Caki2 (cell line): ENCODE data around the gene ATXN7. TPM values are rescaled to one million over a fixed set of nuclear protein-coding genes. Genes with fewer than 3 reads are reported as not detected.
A peak's percentile ranks its signal among the peaks of the same experiment; 100 is the strongest.

ENCODE experiments used
- DNase-seq: peaks from one replicate; pipeline ENCODE4 v3.0.0-alpha.2; 2015; ENCODE audit warnings: low read depth
- in situ Hi-C: cut with HindIII; loops from 2 replicates; pipeline ENCODE4 v1.10.0; 2016; ENCODE audit warnings: low sequenced_read_pairs, low pct_unique_long_range_greater_than_20kb, mixed read lengths
- total RNA-seq: library from RNA; depleted of rRNA; stranded (reverse); fragments of >200 nt; shearing (Covaris generic); gene quantifications from 2 replicates; pipeline ENCODE4 v1.2.3, GENCODE V29; 2014; ENCODE audit warnings: low replicate concordance

The ATXN7 gene
- total RNA-seq, 1 experiment from 2014 or later, result 2.3 TPM

GRCh38 chr3:64022451-64023186 is 159.0 kb downstream of the ATXN7 start:
- no peak for DNase-seq
- in situ Hi-C loops, result no loop called here

- peak; percentile 69 for DNase-seq
- in situ Hi-C loops, result no loop called here
These were observed 159.7 kb downstream of the ATXN7 start, which contains the start of gene PSMD6 for GRCh38 chr3:64023187-64023860. Gene PSMD6, minus strand, starts transcription at chr3:64023494. Its CDS starts 75 bp downstream, at chr3:64023419.

GRCh38 chr3:64023861-64024223 is 160.2 kb downstream of the ATXN7 start:
- in situ Hi-C loops, result no loop called here
- no peak for DNase-seq

- in situ Hi-C loops, result loop anchor here (25.0 kb wide), 1 partner anchor 436 kb away; no protein-coding TSS in a partner anchor
- DNase-seq, result no peak
These were observed 162.7 kb downstream of the ATXN7 start for GRCh38 chr3:64026346-64026745.

GRCh38 chr3:64027658-64028057 is 164.0 kb downstream of the ATXN7 start:
- no peak for DNase-seq
- in situ Hi-C loops, result loop anchor here (25.0 kb wide), 1 partner anchor 435 kb away; no protein-coding TSS in a partner anchor

- no peak for DNase-seq
- in situ Hi-C loops, result loop anchor here (25.0 kb wide), 1 partner anchor 434 kb away; no protein-coding TSS in a partner anchor
These were observed 165.1 kb downstream of the ATXN7 start for GRCh38 chr3:64028754-64029153.

GRCh38 chr3:64029287-64029686 is 165.6 kb downstream of the ATXN7 start:
- DNase-seq, result no peak
- in situ Hi-C loops, result loop anchor here (25.0 kb wide), 1 partner anchor 433 kb away; no protein-coding TSS in a partner anchor

- peak; percentile 70 for DNase-seq
These were observed 167.1 kb downstream of the ATXN7 start for GRCh38 chr3:64030741-64031140.

GRCh38 chr3:64031540-64032508 is 168.2 kb downstream of the ATXN7 start:
- peak; percentile 64 for DNase-seq
- in situ Hi-C loops, result loop anchor here (25.0 kb wide), 1 partner anchor 430 kb away; no protein-coding TSS in a partner anchor

More at GRCh38 chr3:64030741-64031140, 167.1 kb downstream of the ATXN7 start:
- in situ Hi-C loops, result loop anchor here (25.0 kb wide), 1 partner anchor 432 kb away; no protein-coding TSS in a partner anchor

GRCh38 chr3:64033069-64033468 is 169.4 kb downstream of the ATXN7 start:
- DNase-seq, result no peak
- in situ Hi-C loops, result loop anchor here (25.0 kb wide), 1 partner anchor 429 kb away; no protein-coding TSS in a partner anchor

GRCh38 chr3:64037084-64037483 is 173.4 kb downstream of the ATXN7 start:
- in situ Hi-C loops, result loop anchor here (25.0 kb wide), 1 partner anchor 425 kb away; no protein-coding TSS in a partner anchor
- no peak for DNase-seq

- in situ Hi-C loops, result loop anchor here (25.0 kb wide), 1 partner anchor 424 kb away; no protein-coding TSS in a partner anchor
- no peak for DNase-seq
These were observed 174.6 kb downstream of the ATXN7 start for GRCh38 chr3:64038253-64038767.

- DNase-seq, result no peak
These were observed 175.7 kb downstream of the ATXN7 start for GRCh38 chr3:64039332-64039731.

GRCh38 chr3:64039981-64040733 is 176.5 kb downstream of the ATXN7 start:
- no peak for DNase-seq
- in situ Hi-C loops, result loop anchor here (25.0 kb wide), 1 partner anchor 422 kb away; no protein-coding TSS in a partner anchor

More at GRCh38 chr3:64039332-64039731, 175.7 kb downstream of the ATXN7 start:
- in situ Hi-C loops, result loop anchor here (25.0 kb wide), 1 partner anchor 423 kb away; no protein-coding TSS in a partner anchor

GRCh38 chr3:64042952-64043351 is 179.3 kb downstream of the ATXN7 start:
- in situ Hi-C loops, result loop anchor here (25.0 kb wide), 1 partner anchor 419 kb away; no protein-coding TSS in a partner anchor
- no peak for DNase-seq

- in situ Hi-C loops, result loop anchor here (25.0 kb wide), 1 partner anchor 416 kb away; no protein-coding TSS in a partner anchor
- DNase-seq, result no peak
These were observed 182.9 kb downstream of the ATXN7 start for GRCh38 chr3:64046592-64046991.
